Stimulated activated CD8-positive, alpha-beta memory T cell treated with anti-CD3 and anti-CD28 coated beads, Interleukin-12 subunit alpha, Interleukin-12 subunit beta, amount 100 ng/mL, for 24 hours (primary cell): ENCODE results near the gene ITPR2.

Experiments used
- DNase-seq: peaks from one replicate; pipeline ENCODE4 v3.0.0-alpha.2; 2020; ENCODE audit errors: extremely low read depth

Gene ITPR2

GRCh38 chr12:26566186-26566585 lies 266.8 kb downstream of the ITPR2 start:
- no peak for DNase-seq

- no peak for DNase-seq
Observed at GRCh38 chr12:26564391-26564790, 268.6 kb downstream of the ITPR2 start.

- DNase-seq: no peak
Observed at GRCh38 chr12:26563552-26563951, 269.4 kb downstream of the ITPR2 start.

GRCh38 chr12:26557326-26557725 lies 275.7 kb downstream of the ITPR2 start:
- DNase-seq: no peak

GRCh38 chr12:26556916-26557315 lies 276.1 kb downstream of the ITPR2 start:
- DNase-seq: no peak

GRCh38 chr12:26555139-26555538 lies 277.9 kb downstream of the ITPR2 start:
- no peak for DNase-seq

GRCh38 chr12:26554332-26554731 lies 278.7 kb downstream of the ITPR2 start:
- no peak for DNase-seq

GRCh38 chr12:26551385-26551784 lies 281.6 kb downstream of the ITPR2 start:
- no peak for DNase-seq

- DNase-seq: no peak
Observed at GRCh38 chr12:26548227-26548626, 284.8 kb downstream of the ITPR2 start.

GRCh38 chr12:26546535-26547314 lies 286.3 kb downstream of the ITPR2 start:
- DNase-seq: no peak

- no peak for DNase-seq
Observed at GRCh38 chr12:26539131-26539530, 293.9 kb downstream of the ITPR2 start.

GRCh38 chr12:26537651-26538050 lies 295.3 kb downstream of the ITPR2 start:
- no peak for DNase-seq

GRCh38 chr12:26537126-26537525 lies 295.9 kb downstream of the ITPR2 start:
- DNase-seq: no peak

GRCh38 chr12:26535826-26536225 lies 297.2 kb downstream of the ITPR2 start:
- DNase-seq: no peak

GRCh38 chr12:26534071-26534470 lies 298.9 kb downstream of the ITPR2 start:
- no peak for DNase-seq

- DNase-seq: no peak
Observed at GRCh38 chr12:26533211-26533610, 299.8 kb downstream of the ITPR2 start.

GRCh38 chr12:26530461-26530860 lies 302.5 kb downstream of the ITPR2 start:
- no peak for DNase-seq

- no peak for DNase-seq
Observed at GRCh38 chr12:26528943-26529342, 304.1 kb downstream of the ITPR2 start.

GRCh38 chr12:26527682-26528081 lies 305.3 kb downstream of the ITPR2 start:
- DNase-seq: no peak

- no peak for DNase-seq
Observed at GRCh38 chr12:26524862-26525465, 308.0 kb downstream of the ITPR2 start.

GRCh38 chr12:26523708-26524150 lies 309.3 kb downstream of the ITPR2 start:
- no peak for DNase-seq

- no peak for DNase-seq
Observed at GRCh38 chr12:26520869-26521268, 312.1 kb downstream of the ITPR2 start.

- DNase-seq: no peak
Observed at GRCh38 chr12:26520109-26520508, 312.9 kb downstream of the ITPR2 start.
